Measurements from ENCODE around the gene PCCA.

DNA sequence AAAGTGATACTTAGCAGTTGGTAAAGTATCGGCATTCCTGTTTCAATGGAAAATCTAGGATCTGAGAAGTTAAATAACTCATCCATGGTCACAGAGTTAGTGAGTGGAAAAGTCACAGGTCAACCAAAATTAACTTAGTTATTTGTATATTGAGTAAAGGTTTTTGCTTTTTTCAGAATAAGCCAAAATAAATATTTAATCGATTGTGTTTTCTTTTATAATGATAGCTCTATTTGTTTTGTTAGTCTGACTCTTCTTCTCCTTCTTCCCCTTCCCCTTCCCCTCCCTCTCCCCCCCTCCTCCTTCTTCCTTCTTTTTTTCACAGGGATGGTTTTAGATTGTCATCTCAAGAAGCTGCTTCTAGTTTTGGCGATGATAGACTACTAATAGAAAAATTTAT, 173.5 kb downstream of the PCCA start:
- no peak for TF ChIP-seq POLR2A (IDR thresholded peaks at IDR 0.05; ENCODE audit: low read depth, low read length)
- TF ChIP-seq POLR2AphosphoS5 (IDR thresholded peaks at IDR 0.05; ENCODE audit: low read depth, low read length) = no peak
- TF ChIP-seq TAF1 (IDR thresholded peaks at IDR 0.05; ENCODE audit: borderline replicate concordance, low read depth, low read length) = no peak

Data from GM12892 (cell line).